ENCODE data around the gene TMEM30A.

GRCh38 chr6:75326557-75327258, 42.1 kb upstream of the TMEM30A start:
- TF ChIP-seq CTCF (IDR thresholded peaks at IDR 0.05) (no peak), POLR2A (IDR thresholded peaks at IDR 0.05) (no peak)

Data from testis (tissue), 2 donors.